ENCODE data around the gene NCK2. TPM values are rescaled to one million over a fixed set of nuclear protein-coding genes. Genes with fewer than 3 reads are reported as not detected.
A peak's percentile ranks its signal among the peaks of the same experiment; 100 is the strongest.

Gene NCK2
- polyA plus RNA-seq, 2 donors: 55.2 to 72.3 TPM

- peaks cover 10 to 16% of the 10 kb centered on the region in 2 donors for H3K4me1 ChIP-seq (ENCODE audit: control insufficient read depth in 2 of 2, insufficient read depth in 2 of 2, low read length in 1 of 2)
- H3K27ac ChIP-seq (ENCODE audit: low read depth in 2 of 2, low read length in 1 of 2): peak overlapping the region in 1 of 2 donors; percentile 7
- no peaks in the 10 kb centered on the region for H3K9me3 ChIP-seq (ENCODE audit: control insufficient read depth in 2 of 2, insufficient read depth in 1 of 2, low read depth in 1 of 2, low read length in 1 of 2)
- no peak overlapping the region for H3K4me3 ChIP-seq (ENCODE audit: low read depth in 1 of 2, low read length in 2 of 2)
- no peaks in the 10 kb centered on the region for H3K27me3 ChIP-seq (ENCODE audit: control insufficient read depth in 1 of 2, insufficient read depth in 2 of 2, low read length in 2 of 2)
- WGBS, 2 donors: 88 to 89% methylated on average over 12 of the region's 12 CpGs
- peaks cover 0 to 7% of the 10 kb centered on the region in 2 donors for H3K36me3 ChIP-seq (ENCODE audit: control insufficient read depth in 2 of 2, insufficient read depth in 2 of 2, low read length in 1 of 2)
Observed at GRCh38 chr2:105760639-105761337, 16.1 kb downstream of the NCK2 start.

DNA sequence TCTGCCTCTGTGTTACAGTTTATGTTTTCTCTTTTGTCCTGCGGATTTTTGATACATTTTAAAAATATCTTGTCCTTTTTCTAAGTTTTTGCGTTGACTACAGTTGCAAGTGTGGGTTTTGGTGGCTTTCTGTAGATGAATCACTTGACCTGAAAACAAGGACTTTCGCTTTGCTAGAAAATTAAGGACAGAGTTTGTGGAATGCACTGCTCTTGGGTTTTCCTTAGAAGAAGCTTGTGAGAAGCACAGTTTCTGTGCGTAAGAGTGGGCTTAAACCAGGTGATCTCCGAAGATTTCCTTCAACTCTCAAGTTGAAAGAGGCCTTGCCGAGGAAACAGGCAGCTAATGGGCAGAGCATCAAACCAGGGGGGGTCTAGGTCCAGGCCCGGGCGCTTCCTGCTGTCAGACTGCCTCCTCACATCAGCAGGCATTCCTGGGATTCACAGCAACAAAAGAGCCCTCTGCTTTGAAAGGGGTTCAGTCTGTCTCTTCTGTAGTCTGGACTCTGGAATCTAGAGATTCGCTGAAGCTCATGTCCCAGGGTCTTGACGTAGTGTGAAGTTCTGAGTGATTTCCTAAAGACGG, 17.3 kb downstream of the NCK2 start:
- no peaks in the 10 kb centered on the region for H3K9me3 ChIP-seq (ENCODE audit: control insufficient read depth in 2 of 2, insufficient read depth in 1 of 2, low read depth in 1 of 2, low read length in 1 of 2)
- peaks cover 0 to 7% of the 10 kb centered on the region in 2 donors for H3K36me3 ChIP-seq (ENCODE audit: control insufficient read depth in 2 of 2, insufficient read depth in 2 of 2, low read length in 1 of 2)
- no peak overlapping the region for H3K4me3 ChIP-seq (ENCODE audit: low read depth in 1 of 2, low read length in 2 of 2)
- peaks cover 10 to 20% of the 10 kb centered on the region in 2 donors for H3K4me1 ChIP-seq (ENCODE audit: control insufficient read depth in 2 of 2, insufficient read depth in 2 of 2, low read length in 1 of 2)
- no peaks in the 10 kb centered on the region for H3K27me3 ChIP-seq (ENCODE audit: control insufficient read depth in 1 of 2, insufficient read depth in 2 of 2, low read length in 2 of 2)
- 74 to 76% methylated on average over 11 of the region's 11 CpGs for WGBS, 2 donors
- H3K27ac ChIP-seq (ENCODE audit: low read depth in 2 of 2, low read length in 1 of 2): peak overlapping the region in 1 of 2 donors; percentile 18

GRCh38 chr2:105763076-105763475, 18.4 kb downstream of the NCK2 start:
- Histone ChIP-seq H3K4me1 (ENCODE audit: control insufficient read depth in 2 of 2, insufficient read depth in 2 of 2, low read length in 1 of 2) (peaks cover 7 to 18% of the 10 kb centered on the region in 2 donors), H3K27ac (ENCODE audit: low read depth in 2 of 2, low read length in 1 of 2) (no peak overlapping the region), H3K27me3 (ENCODE audit: control insufficient read depth in 1 of 2, insufficient read depth in 2 of 2, low read length in 2 of 2) (no peaks in the 10 kb centered on the region)

DNA sequence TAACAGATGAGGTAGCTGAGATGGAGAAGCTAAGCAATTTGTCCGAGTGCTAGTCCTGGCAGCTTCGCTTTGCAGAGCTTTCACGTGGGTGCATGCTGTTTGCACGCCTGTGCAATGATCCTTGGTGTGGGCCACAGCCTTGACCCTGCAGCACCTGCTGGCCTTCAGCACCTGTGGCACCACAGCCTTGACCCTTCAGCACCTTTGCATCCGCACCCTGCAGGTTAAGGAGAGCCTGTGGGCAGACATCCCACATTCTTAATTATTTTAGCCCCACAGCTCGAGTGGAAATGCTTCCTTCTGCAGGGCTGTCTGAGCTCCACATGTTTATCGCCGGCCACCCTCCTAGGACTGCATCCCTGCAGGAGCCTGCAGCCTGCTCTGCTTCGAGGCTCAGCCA, 19.3 kb downstream of the NCK2 start:
- peak overlapping the region in 1 of 2 donors; percentile 56 for H3K27ac ChIP-seq (ENCODE audit: low read depth in 2 of 2, low read length in 1 of 2)
- no peaks in the 10 kb centered on the region for H3K9me3 ChIP-seq (ENCODE audit: control insufficient read depth in 2 of 2, insufficient read depth in 1 of 2, low read depth in 1 of 2, low read length in 1 of 2)
- no peak overlapping the region for H3K4me3 ChIP-seq (ENCODE audit: low read depth in 1 of 2, low read length in 2 of 2)
- no peaks in the 10 kb centered on the region for H3K27me3 ChIP-seq (ENCODE audit: control insufficient read depth in 1 of 2, insufficient read depth in 2 of 2, low read length in 2 of 2)
- H3K36me3 ChIP-seq (ENCODE audit: control insufficient read depth in 2 of 2, insufficient read depth in 2 of 2, low read length in 1 of 2): peaks cover 0 to 9% of the 10 kb centered on the region in 2 donors
- H3K4me1 ChIP-seq (ENCODE audit: control insufficient read depth in 2 of 2, insufficient read depth in 2 of 2, low read length in 1 of 2): peaks cover 10 to 25% of the 10 kb centered on the region in 2 donors
- 62 to 68% methylated on average over 9 of the region's 9 CpGs for WGBS, 2 donors

More at GRCh38 chr2:105763076-105763475, 18.4 kb downstream of the NCK2 start:
- WGBS, 2 donors: 80 to 84% methylated on average over 10 of the region's 10 CpGs
- H3K36me3 ChIP-seq (ENCODE audit: control insufficient read depth in 2 of 2, insufficient read depth in 2 of 2, low read length in 1 of 2): peaks cover 0 to 9% of the 10 kb centered on the region in 2 donors
- no peak overlapping the region for H3K4me3 ChIP-seq (ENCODE audit: low read depth in 1 of 2, low read length in 2 of 2)
- no peaks in the 10 kb centered on the region for H3K9me3 ChIP-seq (ENCODE audit: control insufficient read depth in 2 of 2, insufficient read depth in 1 of 2, low read depth in 1 of 2, low read length in 1 of 2)

DNA sequence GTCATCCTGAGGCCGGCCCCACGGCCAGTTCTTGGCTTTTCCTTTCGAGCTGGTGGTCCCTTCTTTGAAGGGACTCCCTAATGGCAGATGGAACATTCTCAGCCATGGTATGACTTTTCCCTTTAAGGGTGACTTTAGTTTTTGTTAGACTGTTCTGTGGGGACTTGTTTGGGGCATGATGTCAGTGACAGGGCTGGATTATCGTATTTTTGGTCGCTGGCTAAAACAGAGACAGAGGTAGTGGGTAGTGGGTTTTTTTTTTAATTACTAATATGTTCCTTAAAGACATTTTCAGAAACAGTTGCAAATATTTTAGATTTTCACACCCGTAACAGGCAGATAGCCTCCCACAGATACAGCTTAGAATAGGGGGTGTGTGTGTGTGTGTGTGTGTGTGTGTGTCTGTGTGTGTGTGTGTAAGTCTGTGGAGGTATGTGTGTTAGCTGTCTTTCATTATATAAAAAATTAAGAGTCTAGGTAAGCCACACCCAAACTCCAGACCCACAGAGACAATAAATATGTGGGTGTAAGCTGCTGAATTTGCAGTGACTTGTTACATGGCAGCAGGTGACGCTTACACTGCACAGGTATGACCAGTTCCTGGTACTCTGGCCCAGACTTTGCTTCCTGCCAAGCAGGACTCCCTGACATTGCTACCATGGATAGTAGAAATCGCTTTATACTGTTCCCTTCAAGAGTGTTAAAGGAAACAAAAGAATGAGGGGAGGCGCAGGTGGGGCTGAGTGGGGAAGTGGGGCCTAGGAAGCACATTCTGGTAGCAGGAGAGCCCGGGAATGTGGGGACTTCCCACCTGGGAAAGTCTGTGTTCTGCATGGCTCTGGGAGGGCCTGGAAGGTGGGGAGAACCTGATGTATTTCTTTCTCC, 20.9 kb downstream of the NCK2 start:
- no peaks in the 10 kb centered on the region for H3K27me3 ChIP-seq (ENCODE audit: control insufficient read depth in 1 of 2, insufficient read depth in 2 of 2, low read length in 2 of 2)
- H3K36me3 ChIP-seq (ENCODE audit: control insufficient read depth in 2 of 2, insufficient read depth in 2 of 2, low read length in 1 of 2): peaks cover 0 to 9% of the 10 kb centered on the region in 2 donors
- no peaks in the 10 kb centered on the region for H3K9me3 ChIP-seq (ENCODE audit: control insufficient read depth in 2 of 2, insufficient read depth in 1 of 2, low read depth in 1 of 2, low read length in 1 of 2)
- H3K4me3 ChIP-seq (ENCODE audit: low read depth in 1 of 2, low read length in 2 of 2): no peak overlapping the region
- peak overlapping the region; percentile 93 to 95 for H3K27ac ChIP-seq (ENCODE audit: low read depth in 2 of 2, low read length in 1 of 2)
- WGBS, 2 donors: 60 to 82% methylated on average over 10 of the region's 10 CpGs
- peaks cover 8 to 24% of the 10 kb centered on the region in 2 donors for H3K4me1 ChIP-seq (ENCODE audit: control insufficient read depth in 2 of 2, insufficient read depth in 2 of 2, low read length in 1 of 2)

DNA sequence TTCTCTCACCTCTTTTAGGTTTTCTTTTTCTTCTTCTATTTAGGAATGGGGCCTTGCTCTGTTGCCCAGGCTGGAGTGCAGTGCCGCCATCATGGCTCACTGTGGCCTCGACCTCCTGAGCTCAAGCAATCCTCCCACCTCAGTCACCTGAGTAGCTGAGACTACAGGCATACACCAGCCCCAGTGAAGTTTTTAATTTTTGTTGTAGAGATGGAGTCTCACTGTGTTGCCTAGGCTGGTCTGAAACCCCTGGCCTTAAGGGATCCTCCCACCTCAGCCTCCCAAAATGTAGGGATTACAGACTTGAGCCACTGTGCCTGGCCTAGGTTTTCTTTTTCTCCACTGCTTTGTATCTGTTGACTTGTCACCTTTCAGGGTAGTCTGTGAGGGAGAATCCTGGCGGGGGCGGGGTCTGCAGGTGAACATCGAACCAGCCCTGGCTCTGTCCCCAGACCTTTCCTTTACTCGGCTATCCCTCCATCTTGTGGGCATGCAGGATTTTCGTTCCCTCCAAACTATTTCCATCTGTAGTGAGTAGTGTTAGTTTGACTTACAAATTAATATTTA, 21.7 kb downstream of the NCK2 start:
- Histone ChIP-seq H3K4me1 (ENCODE audit: control insufficient read depth in 2 of 2, insufficient read depth in 2 of 2, low read length in 1 of 2) (peaks cover 8 to 24% of the 10 kb centered on the region in 2 donors), H3K27ac (ENCODE audit: low read depth in 2 of 2, low read length in 1 of 2) (peak overlapping the region; percentile 93 to 95), H3K4me3 (ENCODE audit: low read depth in 1 of 2, low read length in 2 of 2) (no peak overlapping the region), H3K36me3 (ENCODE audit: control insufficient read depth in 2 of 2, insufficient read depth in 2 of 2, low read length in 1 of 2) (peaks cover 0 to 9% of the 10 kb centered on the region in 2 donors), H3K27me3 (ENCODE audit: control insufficient read depth in 1 of 2, insufficient read depth in 2 of 2, low read length in 2 of 2) (no peaks in the 10 kb centered on the region), H3K9me3 (ENCODE audit: control insufficient read depth in 2 of 2, insufficient read depth in 1 of 2, low read depth in 1 of 2, low read length in 1 of 2) (no peaks in the 10 kb centered on the region)
- WGBS, 2 donors: 89 to 90% methylated on average over 7 of the region's 7 CpGs

DNA sequence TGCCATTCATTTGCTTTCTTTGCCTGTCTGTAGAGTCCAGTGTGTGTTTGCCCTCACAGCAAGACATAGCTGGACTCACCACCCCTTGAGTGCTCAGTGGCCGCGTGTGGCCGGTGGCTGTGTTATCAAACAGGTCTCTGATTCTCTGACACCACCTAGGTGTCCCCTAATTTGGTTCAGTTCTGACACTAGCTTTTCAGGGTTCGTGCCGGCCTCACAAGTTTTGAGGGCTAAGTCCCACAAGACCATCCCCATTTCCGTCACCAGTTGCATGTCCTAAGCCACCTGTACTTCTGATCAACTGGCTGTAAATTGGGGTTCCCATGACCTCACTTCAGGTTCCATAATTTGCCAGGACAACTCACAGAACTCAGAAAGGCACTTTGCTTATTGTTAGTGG, 23.5 kb downstream of the NCK2 start:
- 98 to 99% methylated on average over 6 of the region's 6 CpGs for WGBS, 2 donors
- peaks cover 8 to 24% of the 10 kb centered on the region in 2 donors for H3K4me1 ChIP-seq (ENCODE audit: control insufficient read depth in 2 of 2, insufficient read depth in 2 of 2, low read length in 1 of 2)
- H3K4me3 ChIP-seq (ENCODE audit: low read depth in 1 of 2, low read length in 2 of 2): no peak overlapping the region
- H3K27ac ChIP-seq (ENCODE audit: low read depth in 2 of 2, low read length in 1 of 2): peak overlapping the region; percentile 69 to 77
- no peaks in the 10 kb centered on the region for H3K9me3 ChIP-seq (ENCODE audit: control insufficient read depth in 2 of 2, insufficient read depth in 1 of 2, low read depth in 1 of 2, low read length in 1 of 2)
- H3K36me3 ChIP-seq (ENCODE audit: control insufficient read depth in 2 of 2, insufficient read depth in 2 of 2, low read length in 1 of 2): peaks cover 0 to 6% of the 10 kb centered on the region in 2 donors
- no peaks in the 10 kb centered on the region for H3K27me3 ChIP-seq (ENCODE audit: control insufficient read depth in 1 of 2, insufficient read depth in 2 of 2, low read length in 2 of 2)

DNA sequence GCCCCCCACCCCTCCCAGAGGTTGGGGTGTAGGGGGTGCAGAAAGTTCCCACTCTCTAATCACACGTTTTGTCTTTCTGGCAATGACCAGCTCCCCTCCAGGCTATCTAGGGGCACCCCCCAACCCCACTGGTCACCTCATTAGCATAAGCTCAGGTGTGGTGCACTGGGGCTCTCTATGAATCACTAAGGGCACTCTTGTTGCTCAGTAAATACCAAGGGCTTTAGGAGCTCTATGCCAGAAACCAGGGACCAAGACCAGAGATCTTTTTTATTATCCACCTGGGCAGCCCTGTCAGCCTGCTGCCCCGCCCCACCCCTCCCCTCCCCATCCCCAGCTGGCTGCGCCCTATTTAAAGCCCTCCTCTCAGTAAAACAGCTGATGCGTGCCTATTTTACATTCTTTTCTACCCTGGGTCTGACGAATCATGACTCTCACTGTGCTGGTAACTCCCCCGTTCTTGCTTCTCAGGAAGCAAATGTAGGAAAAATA, 24.3 kb downstream of the NCK2 start:
- H3K4me3 ChIP-seq (ENCODE audit: low read depth in 1 of 2, low read length in 2 of 2): no peak overlapping the region
- no peaks in the 10 kb centered on the region for H3K27me3 ChIP-seq (ENCODE audit: control insufficient read depth in 1 of 2, insufficient read depth in 2 of 2, low read length in 2 of 2)
- H3K36me3 ChIP-seq (ENCODE audit: control insufficient read depth in 2 of 2, insufficient read depth in 2 of 2, low read length in 1 of 2): peaks cover 0 to 6% of the 10 kb centered on the region in 2 donors
- peak overlapping the region; percentile 77 to 93 for H3K27ac ChIP-seq (ENCODE audit: low read depth in 2 of 2, low read length in 1 of 2)
- H3K9me3 ChIP-seq (ENCODE audit: control insufficient read depth in 2 of 2, insufficient read depth in 1 of 2, low read depth in 1 of 2, low read length in 1 of 2): no peaks in the 10 kb centered on the region
- H3K4me1 ChIP-seq (ENCODE audit: control insufficient read depth in 2 of 2, insufficient read depth in 2 of 2, low read length in 1 of 2): peaks cover 6 to 23% of the 10 kb centered on the region in 2 donors
- WGBS, 2 donors: 58 to 62% methylated on average over 6 of the region's 6 CpGs

DNA sequence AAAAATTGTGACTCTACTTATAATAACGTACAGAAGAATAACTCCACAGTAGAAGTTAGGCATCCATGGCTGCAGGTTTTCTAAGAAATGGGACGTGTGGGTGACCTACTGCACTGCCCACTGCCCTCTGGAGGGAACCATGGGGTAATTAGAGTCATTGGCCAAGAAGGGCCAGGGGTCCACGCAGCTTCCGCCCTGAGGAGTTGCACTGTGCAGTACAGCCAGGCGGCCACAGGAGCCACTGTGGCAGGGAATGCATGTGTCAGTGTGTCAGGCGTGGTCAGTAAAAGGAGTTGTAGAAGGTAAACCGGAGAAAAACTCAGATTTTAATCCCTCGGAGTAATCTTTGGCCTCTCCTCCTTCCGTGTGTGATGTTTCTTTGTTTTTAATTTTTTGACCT, 24.8 kb downstream of the NCK2 start:
- Histone ChIP-seq H3K27me3 (ENCODE audit: control insufficient read depth in 1 of 2, insufficient read depth in 2 of 2, low read length in 2 of 2) (no peaks in the 10 kb centered on the region), H3K4me3 (ENCODE audit: low read depth in 1 of 2, low read length in 2 of 2) (no peak overlapping the region), H3K4me1 (ENCODE audit: control insufficient read depth in 2 of 2, insufficient read depth in 2 of 2, low read length in 1 of 2) (peaks cover 3 to 22% of the 10 kb centered on the region in 2 donors), H3K36me3 (ENCODE audit: control insufficient read depth in 2 of 2, insufficient read depth in 2 of 2, low read length in 1 of 2) (peaks cover 0 to 4% of the 10 kb centered on the region in 2 donors), H3K9me3 (ENCODE audit: control insufficient read depth in 2 of 2, insufficient read depth in 1 of 2, low read depth in 1 of 2, low read length in 1 of 2) (no peaks in the 10 kb centered on the region), H3K27ac (ENCODE audit: low read depth in 2 of 2, low read length in 1 of 2) (peak overlapping the region; percentile 84 to 94)
- WGBS, 2 donors: 80 to 86% methylated on average over 9 of the region's 9 CpGs

Data from esophagus (tissue), 2 donors.